Neutrophil (primary cell): ENCODE data around the gene LRRC27.

Experiments
- H3K27ac ChIP-seq: fragments of 200-600 bp; sonication (generic); 2 replicates; pipeline ENCODE4 v1.5.1; 2016; ENCODE audit warnings: mild to moderate bottlenecking, moderate library complexity
- H3K27me3 ChIP-seq: fragments of 200-600 bp; sonication (generic); 2 replicates; pipeline ENCODE4 v1.6.0; 2016; ENCODE audit warnings: mild to moderate bottlenecking
- H3K36me3 ChIP-seq: fragments of 200-600 bp; sonication (generic); 2 replicates; pipeline ENCODE4 v1.5.1; 2017
- H3K4me1 ChIP-seq, 2 experiments: fragments of 200-600 bp in 1 of 2; sonication (generic) in 1 of 2; 1 replicate in 1 of 2; 2 replicates in 1 of 2; pipeline versions ENCODE4 v1.5.1 to v1.6.1; 2013 to 2016; ENCODE audit warnings: low read depth in 1 of 2, low read length in 1 of 2, mild to moderate bottlenecking in 1 of 2, moderate library complexity in 1 of 2; ENCODE audit not compliant: control insufficient read depth in 1 of 2, insufficient read depth in 1 of 2
- H3K4me3 ChIP-seq, 2 experiments: fragments of 200-600 bp in 1 of 2; sonication (generic) in 1 of 2; 1 replicate in 1 of 2; 2 replicates in 1 of 2; pipeline ENCODE4 v1.5.1; 2013 to 2016; ENCODE audit warnings: low read depth in 1 of 2, low read length in 1 of 2, mild to moderate bottlenecking in 1 of 2, moderate library complexity in 1 of 2
- H3K9me3 ChIP-seq: fragments of 200-600 bp; sonication (generic); 2 replicates; pipeline ENCODE4 v1.5.1; 2016
- CTCF ChIP-seq: fragments of 200-600 bp; sonication (generic); IDR thresholded peaks from 2 replicates; pipeline ENCODE4 v1.5.1; 2016; ENCODE audit warnings: antibody characterized with exemption

LRRC27 gene

GRCh38 chr10:132296666-132297443 is 35.1 kb upstream of the LRRC27 start:
- H3K4me3 ChIP-seq, result no peak overlapping the region
- no peaks in the 10 kb centered on the region for H3K36me3 ChIP-seq
- no peaks in the 10 kb centered on the region for H3K9me3 ChIP-seq
- no peak overlapping the region for H3K27ac ChIP-seq
- no peaks in the 10 kb centered on the region for H3K4me1 ChIP-seq
- H3K27me3 ChIP-seq, result peaks cover 46% of the 10 kb centered on the region
- no peak for TF ChIP-seq CTCF

- no peaks in the 10 kb centered on the region for H3K36me3 ChIP-seq
- no peak overlapping the region for H3K27ac ChIP-seq
- H3K4me1 ChIP-seq, result no peaks in the 10 kb centered on the region
- peaks cover 47% of the 10 kb centered on the region for H3K27me3 ChIP-seq
- no peak overlapping the region for H3K4me3 ChIP-seq
- TF ChIP-seq CTCF, result no peak
- no peaks in the 10 kb centered on the region for H3K9me3 ChIP-seq
Observed at GRCh38 chr10:132297526-132297925, 34.5 kb upstream of the LRRC27 start.

GRCh38 chr10:132298038-132298881 is 33.7 kb upstream of the LRRC27 start:
- Histone ChIP-seq H3K4me3 (no peak overlapping the region), H3K27me3 (peaks cover 52% of the 10 kb centered on the region), H3K27ac (no peak overlapping the region), H3K9me3 (no peaks in the 10 kb centered on the region), H3K4me1 (no peaks in the 10 kb centered on the region), H3K36me3 (no peaks in the 10 kb centered on the region)
- no peak for TF ChIP-seq CTCF

- H3K27me3 ChIP-seq, result peaks cover 66% of the 10 kb centered on the region
- H3K9me3 ChIP-seq, result no peaks in the 10 kb centered on the region
- no peak overlapping the region for H3K4me3 ChIP-seq
- no peak for TF ChIP-seq CTCF
- no peak overlapping the region for H3K27ac ChIP-seq
- H3K4me1 ChIP-seq, result no peaks in the 10 kb centered on the region
- H3K36me3 ChIP-seq, result no peaks in the 10 kb centered on the region
Observed at GRCh38 chr10:132299371-132300336, 32.3 kb upstream of the LRRC27 start.

GRCh38 chr10:132300582-132300981 is 31.4 kb upstream of the LRRC27 start:
- no peak for TF ChIP-seq CTCF
- Histone ChIP-seq H3K27me3 (peaks cover 71% of the 10 kb centered on the region), H3K27ac (no peak overlapping the region), H3K9me3 (no peaks in the 10 kb centered on the region), H3K4me3 (no peak overlapping the region), H3K4me1 (no peaks in the 10 kb centered on the region), H3K36me3 (no peaks in the 10 kb centered on the region)
